CD4-positive, alpha-beta T cell treated with Interleukin-6 for 4 hours (primary cell): ENCODE results near the gene PRR20G.
"Not testable (repeated sequence)": the region's sequence is repeated elsewhere in the genome, so short reads cannot be mapped to it uniquely, and the experiment has no call there.

Experiments
- DNase-seq: peaks from one replicate; pipeline ENCODE4 v3.0.0-alpha.2; 2020; ENCODE audit warnings: mixed read lengths

Gene PRR20G

GRCh38 chr3:127287840-127288239 lies at the start of gene PRR20G:
Gene PRR20G, minus strand, starts transcription at chr3:127288046. Its CDS starts 681 bp downstream, at chr3:127287365.
- no peak for DNase-seq

DNA sequence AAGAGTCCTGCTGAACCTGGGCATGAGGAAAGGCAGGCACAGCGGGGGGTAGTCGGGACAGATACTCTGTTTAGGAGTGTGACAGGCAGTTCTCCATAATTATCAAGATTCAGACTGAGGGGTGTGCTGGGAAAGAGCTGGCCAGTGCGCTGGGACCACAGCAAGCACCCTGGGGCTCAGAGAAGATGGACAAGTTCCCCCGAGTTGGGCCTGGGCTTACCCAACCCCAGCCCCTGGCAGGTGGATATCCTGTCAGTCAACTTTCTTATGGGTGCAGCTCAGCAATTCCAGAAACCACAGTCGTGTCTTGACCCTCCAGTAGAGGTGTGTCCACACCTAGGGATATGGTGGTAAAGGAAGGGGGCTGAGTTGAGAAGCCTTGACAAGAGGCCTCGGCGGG lies 49.2 kb upstream of the PRR20G start:
- no peak for DNase-seq

- no peak for DNase-seq
Measured at GRCh38 chr3:127336101-127336500, 48.3 kb upstream of the PRR20G start.

DNA sequence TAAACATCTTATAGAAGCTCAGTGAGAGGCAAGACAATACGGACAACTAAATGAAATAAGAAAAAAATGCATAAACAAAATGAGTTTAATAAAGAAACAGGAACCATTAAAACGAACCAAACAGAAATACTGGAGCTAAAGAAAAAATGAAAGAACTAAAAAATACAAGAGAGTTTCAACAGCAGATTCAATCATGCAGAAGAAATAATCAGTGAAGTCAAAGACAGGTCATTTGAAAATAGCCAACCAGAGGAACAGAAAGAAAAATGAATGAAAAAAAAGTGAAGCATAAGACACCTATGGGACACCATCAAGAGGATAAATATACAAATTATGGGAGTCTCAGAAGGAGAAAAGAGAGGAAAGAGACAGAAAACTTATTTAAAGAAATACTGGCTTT lies 42.5 kb upstream of the PRR20G start:
- no peak for DNase-seq

DNA sequence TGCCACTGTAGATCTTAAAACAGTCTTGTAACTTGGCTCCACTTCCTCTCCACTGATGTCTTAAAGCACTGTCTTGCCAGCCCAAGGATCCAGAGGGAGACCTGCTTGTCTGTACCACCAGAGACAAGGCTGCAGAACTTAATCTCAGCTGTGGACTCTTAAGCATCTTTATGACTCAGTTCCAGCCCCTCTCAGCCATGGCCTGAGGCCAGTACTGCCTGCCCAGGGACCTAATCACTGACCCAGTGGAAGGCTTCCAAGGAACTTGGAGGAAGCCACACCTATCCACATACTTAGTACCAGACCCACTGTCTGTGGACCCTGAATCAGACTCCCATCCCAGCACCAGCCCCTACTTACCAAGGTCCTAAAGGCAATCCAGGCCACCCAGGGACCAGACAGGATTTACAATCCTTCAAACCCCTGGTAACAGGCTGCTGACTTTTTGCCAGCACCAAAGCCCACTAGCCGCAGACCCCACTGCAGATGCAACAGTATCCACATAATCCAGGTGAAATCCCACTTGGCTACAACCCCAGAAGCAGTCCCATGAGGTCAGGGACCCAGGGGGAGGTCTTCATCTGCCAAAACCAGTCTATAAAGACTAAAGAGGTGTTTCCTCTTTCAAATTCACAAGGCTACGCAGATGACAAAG lies 41.9 kb upstream of the PRR20G start:
- no peak for DNase-seq

GRCh38 chr3:127328421-127328820 lies 40.6 kb upstream of the PRR20G start:
- no peak for DNase-seq

GRCh38 chr3:127326341-127326740 lies 38.5 kb upstream of the PRR20G start:
- no peak for DNase-seq

GRCh38 chr3:127325629-127325961 lies 37.7 kb upstream of the PRR20G start:
- no peak for DNase-seq

DNA sequence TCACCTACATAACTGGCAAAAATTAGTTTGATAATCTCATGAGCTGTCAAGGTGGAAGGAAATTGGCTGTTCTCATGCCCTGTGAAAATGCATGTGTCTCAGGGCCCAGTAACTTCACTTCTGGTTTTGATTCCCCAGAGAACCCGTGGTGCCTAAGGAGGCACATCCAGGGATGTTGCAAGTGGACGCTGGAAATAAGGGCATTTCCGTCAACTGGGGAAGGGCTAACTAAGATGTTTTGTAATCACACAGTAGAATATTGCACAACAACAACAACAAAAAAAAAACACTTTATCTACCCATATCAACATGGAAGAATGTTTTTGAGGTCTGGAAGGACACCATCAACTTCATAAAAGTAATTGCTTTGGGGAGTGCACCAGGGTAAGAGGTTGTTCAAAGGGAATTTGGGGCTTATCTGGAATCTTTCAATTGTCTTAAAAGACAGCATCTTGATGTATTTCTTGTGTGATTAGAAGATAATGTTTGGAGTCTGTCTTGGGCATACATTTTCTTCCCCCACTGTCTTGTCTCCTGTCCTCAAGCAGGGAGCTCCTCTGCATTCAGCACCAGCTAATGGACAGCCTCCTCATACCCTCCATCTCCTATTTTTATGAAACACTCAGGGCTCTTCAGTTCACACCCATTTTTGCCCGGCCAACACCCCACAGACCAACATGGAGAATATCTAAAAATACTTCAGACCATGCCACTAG lies 37.2 kb upstream of the PRR20G start:
- no peak for DNase-seq

DNA sequence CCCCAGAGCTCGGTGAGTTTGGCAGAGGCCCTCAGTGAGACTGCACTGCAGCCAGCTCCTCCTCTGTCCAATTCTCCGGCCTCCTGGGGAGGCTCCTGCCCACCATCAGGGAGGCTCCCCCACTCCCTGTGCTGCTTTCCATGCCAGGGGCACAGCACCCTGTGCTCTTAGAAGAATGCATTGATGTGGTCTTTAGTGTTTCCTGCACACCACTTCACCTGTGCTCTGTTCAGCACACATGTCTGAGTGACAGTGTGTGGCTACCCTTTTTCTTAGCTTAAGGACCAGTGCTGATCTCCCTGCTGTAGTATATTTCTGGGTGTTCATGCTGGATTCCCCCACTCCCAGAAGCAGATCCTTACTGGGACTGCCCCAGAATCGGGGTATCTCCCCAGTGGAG lies 36.2 kb upstream of the PRR20G start:
- no peak for DNase-seq

DNA sequence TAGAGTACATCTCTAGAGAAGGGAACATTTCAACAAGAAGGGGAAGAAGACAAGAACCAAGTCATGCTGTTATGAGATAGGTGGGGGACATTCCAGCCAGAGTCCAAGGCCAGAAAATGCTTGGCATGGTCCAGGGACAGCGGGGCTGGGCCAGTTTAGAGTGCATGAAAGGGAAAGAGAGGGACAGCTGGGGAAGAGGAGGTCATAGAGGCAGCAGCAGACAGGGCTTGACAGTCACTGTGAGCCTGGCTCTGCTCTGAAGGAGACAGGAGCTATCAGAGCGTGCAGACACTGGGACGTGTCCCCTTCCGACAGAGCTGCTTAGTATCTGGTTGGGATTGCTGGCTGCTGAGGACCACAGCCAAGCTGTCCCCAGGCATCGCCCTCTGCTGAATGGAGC lies 35.7 kb upstream of the PRR20G start:
- no peak for DNase-seq

GRCh38 chr3:127321371-127321770 lies 33.5 kb upstream of the PRR20G start:
- no peak for DNase-seq

DNA sequence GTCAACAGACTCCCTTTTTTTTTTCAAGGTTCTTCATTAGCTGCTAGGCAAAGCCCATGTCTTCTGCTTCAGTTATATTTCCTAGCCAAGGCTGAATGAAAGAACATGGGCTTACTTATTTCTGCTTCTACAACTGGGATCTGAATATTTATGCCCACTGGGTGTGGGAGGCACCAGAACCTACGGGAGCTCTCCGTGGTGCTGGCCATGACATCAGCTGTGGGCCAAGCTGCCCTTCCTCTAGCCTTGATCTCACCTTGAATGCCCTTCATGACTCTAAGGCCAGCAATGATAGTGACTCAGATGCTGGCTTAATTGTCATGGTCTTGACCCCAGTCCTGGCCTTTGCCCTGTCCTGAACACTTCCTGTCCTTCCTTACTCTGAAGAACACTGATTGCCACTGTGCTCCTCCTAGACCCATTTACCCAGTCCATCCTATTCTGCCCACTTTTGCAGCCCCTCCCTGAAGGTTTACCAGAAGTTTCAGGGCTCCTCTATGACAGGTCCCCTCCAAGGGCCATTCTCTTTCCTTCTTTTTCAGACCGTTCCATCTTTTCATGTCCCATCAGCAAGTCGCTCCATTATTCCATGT lies 32.8 kb upstream of the PRR20G start:
- DNase-seq, result no peak

- DNase-seq, result no peak
Measured at GRCh38 chr3:127316685-127317084, 28.8 kb upstream of the PRR20G start.

- no peak for DNase-seq
Measured at GRCh38 chr3:127312818-127313217, 25.0 kb upstream of the PRR20G start.

GRCh38 chr3:127308821-127309220 lies 21.0 kb upstream of the PRR20G start:
- not testable (repeated sequence) for DNase-seq

- no peak for DNase-seq
Measured at GRCh38 chr3:127307916-127308315, 20.1 kb upstream of the PRR20G start.

GRCh38 chr3:127307112-127307835 lies 19.4 kb upstream of the PRR20G start:
- no peak for DNase-seq

DNA sequence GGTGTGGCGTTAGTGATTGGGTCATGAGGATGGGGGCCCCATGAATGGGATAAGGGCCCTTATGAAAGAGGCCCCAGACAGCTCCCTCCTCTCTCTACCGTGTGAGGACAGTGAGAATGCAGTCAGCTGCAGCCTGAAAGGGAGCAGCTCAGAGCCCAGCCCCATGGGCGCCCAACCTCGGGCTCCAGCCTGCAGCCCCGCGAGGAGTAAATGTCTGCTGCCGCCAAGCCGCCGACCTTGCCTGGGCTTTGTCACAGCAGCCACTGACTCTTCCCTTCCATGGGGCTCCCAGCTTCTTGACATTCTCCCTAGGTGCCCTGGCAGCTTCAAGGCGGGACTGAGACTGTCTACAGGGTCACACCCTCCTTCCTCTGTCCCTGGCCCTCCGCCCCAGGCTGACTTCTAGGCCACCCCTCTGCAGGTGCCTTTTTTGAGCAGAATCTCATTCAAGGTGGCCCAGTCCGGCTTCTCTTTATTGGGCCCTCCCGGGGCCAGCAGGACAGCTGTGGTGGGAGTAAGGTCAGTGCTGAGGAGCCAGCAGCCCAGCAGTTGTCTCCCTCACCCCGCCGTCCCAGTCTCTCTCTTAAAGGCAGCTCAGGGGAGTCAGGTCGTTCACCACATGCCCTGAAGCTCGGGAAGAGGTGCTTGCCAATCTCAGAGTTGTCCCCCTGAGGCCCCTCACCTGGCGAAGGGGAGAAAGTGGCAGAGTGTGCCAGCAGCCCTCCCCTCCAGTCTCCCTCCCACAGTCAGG lies 18.7 kb upstream of the PRR20G start:
- no peak for DNase-seq

DNA sequence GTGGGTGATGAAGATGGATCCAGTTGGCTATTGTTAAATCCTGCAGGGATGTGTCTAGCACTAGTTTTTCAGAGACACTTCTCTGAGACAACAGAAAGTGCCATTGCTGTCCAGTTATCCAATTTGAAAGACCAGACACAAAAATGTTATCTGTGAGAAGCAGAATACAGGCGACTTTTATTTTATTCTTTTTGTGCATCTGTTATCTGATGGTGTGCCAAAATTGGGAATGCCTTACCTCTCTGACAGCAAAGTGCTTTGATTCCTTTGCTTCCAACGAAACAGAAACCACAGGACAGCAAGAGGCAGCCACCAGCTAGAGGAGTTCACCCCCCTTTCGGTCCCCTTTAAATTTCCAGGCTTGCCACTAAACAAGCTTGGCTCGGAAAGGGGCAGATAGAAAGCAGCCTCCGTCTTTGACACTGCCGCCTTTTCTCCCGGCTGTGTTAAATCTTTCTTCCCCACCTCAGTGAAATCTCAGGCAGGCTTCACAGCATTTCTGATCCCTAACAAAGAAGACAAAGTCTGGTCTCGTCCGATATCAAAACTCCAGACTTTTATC lies 17.7 kb upstream of the PRR20G start:
- DNase-seq, result no peak

GRCh38 chr3:127304121-127304744 lies 16.4 kb upstream of the PRR20G start:
- no peak for DNase-seq

DNA sequence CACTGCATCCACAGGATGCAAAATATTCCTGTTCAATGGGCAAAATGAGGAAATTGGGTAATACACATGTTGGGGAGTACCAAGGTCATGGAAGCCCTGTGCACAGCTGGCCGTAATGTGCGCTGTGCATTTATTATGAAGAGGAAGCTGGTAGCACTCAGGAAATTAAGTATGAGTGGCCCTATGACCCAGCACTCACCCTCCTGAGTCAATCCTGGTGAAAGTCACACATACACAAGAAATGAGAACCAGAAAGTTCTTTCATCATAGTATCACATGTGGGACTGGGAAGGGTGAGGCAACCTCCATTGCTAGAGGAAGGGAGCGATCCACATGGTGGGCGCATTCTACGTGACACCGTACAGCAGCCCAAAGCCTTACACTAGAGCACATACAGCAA lies 11.4 kb upstream of the PRR20G start:
- no peak for DNase-seq
